GM23338 (cell line): ENCODE results near the gene ZNF225. TPM values are rescaled to one million over a fixed set of nuclear protein-coding genes. Genes with fewer than 3 reads are reported as not detected.

ENCODE experiments used
- ATAC-seq: fragments of 200-7000 bp; cut with Tn5 transposase; 3 replicates; pipeline ENCODE4 v1.9.1; 2020
- DNase-seq: peaks from one replicate; pipeline ENCODE4 v3.0.0-alpha.2; 2015; ENCODE audit warnings: low spot score
- H2AFZ ChIP-seq: fragments of 200-600 bp; sonication (generic); 2 replicates; pipeline ENCODE4 v1.8.0; 2016; ENCODE audit warnings: antibody characterized with exemption, mild to moderate bottlenecking, moderate library complexity
- H3F3A ChIP-seq: fragments of 200-600 bp; sonication (generic); replicated peaks from 2 replicates; pipeline ENCODE4 v1.8.0; 2017; ENCODE audit warnings: antibody characterized with exemption, mixed run types, low read depth
- H3K27ac ChIP-seq: fragments of 200-600 bp; sonication (generic); 2 replicates; pipeline ENCODE4 v1.6.1; 2016; ENCODE audit warnings: low read depth
- H3K27me3 ChIP-seq: fragments of 200-600 bp; sonication (generic); 2 replicates; pipeline ENCODE4 v1.8.0; 2016; ENCODE audit warnings: mild to moderate bottlenecking, mixed run types, moderate library complexity; ENCODE audit not compliant: insufficient read depth
- H3K36me3 ChIP-seq: fragments of 200-600 bp; sonication (generic); 2 replicates; pipeline ENCODE4 v1.8.0; 2016; ENCODE audit warnings: mild to moderate bottlenecking; ENCODE audit not compliant: insufficient read depth
- H3K4me1 ChIP-seq: fragments of 200-600 bp; sonication (generic); 2 replicates; pipeline ENCODE4 v1.8.0; 2016; ENCODE audit warnings: mild to moderate bottlenecking, moderate library complexity; ENCODE audit not compliant: insufficient read depth
- H3K4me2 ChIP-seq: fragments of 200-600 bp; sonication (generic); 2 replicates; pipeline ENCODE4 v1.7.1; 2017; ENCODE audit warnings: mixed run types
- H3K4me3 ChIP-seq: fragments of 200-600 bp; sonication (generic); 2 replicates; pipeline ENCODE4 v1.6.1; 2016; ENCODE audit warnings: mixed run types
- H3K79me2 ChIP-seq: fragments of 200-600 bp; sonication (generic); replicated peaks from 2 replicates; pipeline ENCODE4 v1.8.0; 2017; ENCODE audit warnings: mild to moderate bottlenecking; ENCODE audit not compliant: insufficient read depth
- H3K9me2 ChIP-seq: fragments of 200-600 bp; sonication (generic); 2 replicates; pipeline ENCODE4 v1.8.0; 2017; ENCODE audit not compliant: insufficient read depth
- H4K20me1 ChIP-seq: fragments of 200-600 bp; sonication (generic); replicated peaks from 2 replicates; pipeline ENCODE4 v1.8.0; 2017; ENCODE audit warnings: mild to moderate bottlenecking; ENCODE audit not compliant: insufficient read depth
- H3K27ac Mint-ChIP-seq: 2 replicates; pipeline ENCODE4 v1.8.0; 2020; ENCODE audit warnings: inconsistent platforms, mild to moderate bottlenecking, moderate library complexity, mixed read lengths
- H3K27me3 Mint-ChIP-seq: 3 replicates; pipeline ENCODE4 v1.8.0; 2022; ENCODE audit warnings: low read depth, mild to moderate bottlenecking, moderate library complexity, mixed read lengths, inconsistent platforms; ENCODE audit not compliant: insufficient read depth, poor library complexity
- H3K36me3 Mint-ChIP-seq: 3 replicates; pipeline ENCODE4 v1.8.0; 2021; ENCODE audit warnings: low read depth, mild to moderate bottlenecking, inconsistent platforms, moderate library complexity, mixed read lengths
- H3K4me1 Mint-ChIP-seq: 3 replicates; pipeline ENCODE4 v1.8.0; 2020; ENCODE audit warnings: mild to moderate bottlenecking, inconsistent platforms, mixed read lengths
- H3K4me3 Mint-ChIP-seq: 3 replicates; pipeline ENCODE4 v1.8.0; 2021; ENCODE audit warnings: moderate library complexity, mild to moderate bottlenecking, inconsistent platforms, mixed read lengths
- H3K9me3 Mint-ChIP-seq: 3 replicates; pipeline ENCODE4 v1.8.0; 2020; ENCODE audit warnings: moderate library complexity, mild to moderate bottlenecking, inconsistent platforms, mixed read lengths
- CREB1 ChIP-seq: fragments of 250-450 bp; sonication (Bioruptor Pico); IDR thresholded peaks from 2 replicates; pipeline ENCODE4 v1.5.0; 2020; ENCODE audit warnings: low read depth, mild to moderate bottlenecking, moderate library complexity
- ETS1 ChIP-seq: IDR thresholded peaks from 2 replicates; pipeline ENCODE4 v1.6.1; 2016; ENCODE audit warnings: antibody characterized with exemption
- EZH2 ChIP-seq: fragments of 200-600 bp; sonication (generic); IDR thresholded peaks from one replicate; pipeline ENCODE4 v1.8.0; 2017; ENCODE audit warnings: antibody characterized with exemption, mild to moderate bottlenecking, low read depth; ENCODE audit not compliant: unreplicated experiment
- EZH2phosphoT487 ChIP-seq: fragments of 200-600 bp; sonication (generic); IDR thresholded peaks from one replicate; pipeline ENCODE4 v1.8.1; 2018; ENCODE audit warnings: antibody characterized with exemption; ENCODE audit not compliant: unreplicated experiment
- JUNB ChIP-seq: IDR thresholded peaks from one replicate; pipeline ENCODE4 v1.6.1; 2016; ENCODE audit warnings: antibody characterized with exemption; ENCODE audit not compliant: unreplicated experiment
- NANOG ChIP-seq: IDR thresholded peaks from 2 replicates; pipeline ENCODE4 v1.6.1; 2016; ENCODE audit warnings: antibody characterized with exemption, borderline replicate concordance
- POLR2AphosphoS5 ChIP-seq: IDR thresholded peaks from 2 replicates; pipeline ENCODE4 v1.6.1; 2016; ENCODE audit warnings: antibody characterized with exemption, low read depth
- REST ChIP-seq: IDR thresholded peaks from one replicate; pipeline ENCODE4 v1.6.1; 2018; ENCODE audit warnings: antibody characterized with exemption; ENCODE audit not compliant: unreplicated experiment
- STAT1 ChIP-seq: IDR thresholded peaks from one replicate; pipeline ENCODE4 v1.6.1; 2016; ENCODE audit warnings: antibody characterized with exemption; ENCODE audit not compliant: unreplicated experiment
- ZNF114 ChIP-seq: fragments of 250-450 bp; sonication (Bioruptor Pico); IDR thresholded peaks from 2 replicates; pipeline ENCODE4 v1.5.0; 2020; ENCODE audit warnings: mild to moderate bottlenecking, moderate library complexity
- ZNF331 ChIP-seq: fragments of 250-450 bp; sonication (Bioruptor Pico); IDR thresholded peaks from 2 replicates; pipeline ENCODE4 v1.5.0; 2020; ENCODE audit warnings: low read depth, mild to moderate bottlenecking, moderate library complexity
- polyA plus RNA-seq: library from polyadenylated mRNA; unstranded; fragments of >200 nt; fragmentation: Nextera tagmentation; extraction: Ambion mirVana; gene quantifications from 2 replicates; pipeline ENCODE4 v1.2.1, GENCODE V29; 2016
- total RNA-seq: library from RNA; depleted of rRNA; stranded (reverse); fragments of >200 nt; shearing (Covaris generic); gene quantifications from 2 replicates; pipeline ENCODE4 v1.2.3, GENCODE V29; 2014
- TF ChIP-seq, protein P1 (sequence below): fragments of 250-450 bp; sonication (Bioruptor Pico); IDR thresholded peaks from 2 replicates; pipeline ENCODE4 v1.5.0; 2020; ENCODE audit warnings: mild to moderate bottlenecking, moderate library complexity

ZNF225 gene
- total and polyA plus RNA-seq, 2 experiments from 2014 or later, result 1.8 to 4.8 TPM

DNA sequence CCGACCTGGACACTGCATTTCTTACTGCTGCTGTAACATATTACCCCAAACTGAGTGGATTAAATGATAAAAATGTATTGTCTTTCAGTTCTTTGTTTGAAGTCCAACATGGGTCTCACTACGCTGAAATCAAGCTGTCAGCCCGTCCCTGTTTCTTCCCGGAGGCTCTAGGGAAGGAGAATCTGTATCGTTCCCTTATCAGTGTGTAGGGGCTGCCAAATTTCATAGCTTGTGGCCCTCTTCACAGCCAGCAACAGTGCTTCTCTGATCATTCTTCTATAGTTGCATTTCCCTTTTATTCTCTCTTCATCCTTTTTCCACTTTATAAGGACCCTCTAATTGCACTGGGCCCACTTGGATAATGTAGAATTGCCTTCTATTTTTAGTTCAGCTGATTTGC is 38.3 kb downstream of the ZNF225 start:
- H3K36me3 Mint-ChIP-seq, result peaks cover 55% of the 10 kb centered on the region
- H3K27ac Mint-ChIP-seq, result no peak overlapping the region
- no peak overlapping the region for H3K4me3 Mint-ChIP-seq
- no peak overlapping the region for H3K4me3 ChIP-seq
- no peaks in the 10 kb centered on the region for H4K20me1 ChIP-seq
- H3K27me3 ChIP-seq, result no peaks in the 10 kb centered on the region
- no peaks in the 10 kb centered on the region for H3K9me2 ChIP-seq
- H3K36me3 ChIP-seq, result peaks cover 34% of the 10 kb centered on the region
- no peak overlapping the region for H2AFZ ChIP-seq
- H3K79me2 ChIP-seq, result no peaks in the 10 kb centered on the region
- no peak overlapping the region for H3K4me2 ChIP-seq
- H3K4me1 Mint-ChIP-seq, result no peaks in the 10 kb centered on the region
- peaks cover 11% of the 10 kb centered on the region for H3K9me3 Mint-ChIP-seq
- no peak for DNase-seq
- H3K27me3 Mint-ChIP-seq, result peaks cover 2% of the 10 kb centered on the region
- H3K27ac ChIP-seq, result no peak overlapping the region
- no peaks in the 10 kb centered on the region for H3K4me1 ChIP-seq
- TF ChIP-seq EZH2 (no peak), EZH2phosphoT487 (no peak), POLR2AphosphoS5 (no peak)
- H3F3A ChIP-seq, result no peaks in the 10 kb centered on the region
- no peak for ATAC-seq

DNA sequence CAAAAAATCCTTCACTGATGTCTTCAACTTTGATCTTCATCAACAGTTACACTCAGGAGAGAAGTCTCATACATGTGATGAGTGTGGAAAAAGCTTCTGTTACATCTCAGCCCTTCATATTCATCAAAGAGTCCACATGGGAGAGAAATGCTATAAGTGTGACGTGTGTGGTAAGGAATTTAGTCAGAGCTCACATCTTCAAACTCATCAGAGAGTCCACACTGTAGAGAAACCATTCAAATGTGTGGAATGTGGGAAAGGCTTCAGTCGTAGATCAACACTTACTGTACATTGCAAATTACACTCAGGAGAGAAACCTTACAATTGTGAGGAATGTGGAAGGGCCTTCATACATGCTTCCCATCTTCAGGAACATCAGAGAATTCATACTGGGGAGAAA is 43.3 kb downstream of the ZNF225 start:
- no peaks in the 10 kb centered on the region for H3K4me1 ChIP-seq
- H3K27me3 ChIP-seq, result no peaks in the 10 kb centered on the region
- H3K36me3 ChIP-seq, result peaks cover 42% of the 10 kb centered on the region
- Mint-ChIP-seq H3K36me3 (peaks cover 69% of the 10 kb centered on the region), H3K27ac (no peak overlapping the region), H3K4me3 (no peak overlapping the region), H3K4me1 (no peaks in the 10 kb centered on the region), H3K27me3 (no peaks in the 10 kb centered on the region), H3K9me3 (peaks cover 34% of the 10 kb centered on the region)
- ATAC-seq (no peak), DNase-seq (no peak)
- H3K9me2 ChIP-seq, result no peaks in the 10 kb centered on the region
- H4K20me1 ChIP-seq, result no peaks in the 10 kb centered on the region
- H2AFZ ChIP-seq, result no peak overlapping the region
- no peaks in the 10 kb centered on the region for H3K79me2 ChIP-seq
- H3K4me2 ChIP-seq, result no peak overlapping the region
- no peaks in the 10 kb centered on the region for H3F3A ChIP-seq
- H3K27ac ChIP-seq, result no peak overlapping the region
- H3K4me3 ChIP-seq, result no peak overlapping the region
- TF ChIP-seq ZNF114 (no peak), ZNF331 (no peak), JUNB (no peak), STAT1 (no peak), ETS1 (no peak), REST (no peak), CREB1 (CRISPR knock-in tag) (no peak), NANOG (no peak), EZH2phosphoT487 (no peak)
- TF ChIP-seq, protein P1, sequence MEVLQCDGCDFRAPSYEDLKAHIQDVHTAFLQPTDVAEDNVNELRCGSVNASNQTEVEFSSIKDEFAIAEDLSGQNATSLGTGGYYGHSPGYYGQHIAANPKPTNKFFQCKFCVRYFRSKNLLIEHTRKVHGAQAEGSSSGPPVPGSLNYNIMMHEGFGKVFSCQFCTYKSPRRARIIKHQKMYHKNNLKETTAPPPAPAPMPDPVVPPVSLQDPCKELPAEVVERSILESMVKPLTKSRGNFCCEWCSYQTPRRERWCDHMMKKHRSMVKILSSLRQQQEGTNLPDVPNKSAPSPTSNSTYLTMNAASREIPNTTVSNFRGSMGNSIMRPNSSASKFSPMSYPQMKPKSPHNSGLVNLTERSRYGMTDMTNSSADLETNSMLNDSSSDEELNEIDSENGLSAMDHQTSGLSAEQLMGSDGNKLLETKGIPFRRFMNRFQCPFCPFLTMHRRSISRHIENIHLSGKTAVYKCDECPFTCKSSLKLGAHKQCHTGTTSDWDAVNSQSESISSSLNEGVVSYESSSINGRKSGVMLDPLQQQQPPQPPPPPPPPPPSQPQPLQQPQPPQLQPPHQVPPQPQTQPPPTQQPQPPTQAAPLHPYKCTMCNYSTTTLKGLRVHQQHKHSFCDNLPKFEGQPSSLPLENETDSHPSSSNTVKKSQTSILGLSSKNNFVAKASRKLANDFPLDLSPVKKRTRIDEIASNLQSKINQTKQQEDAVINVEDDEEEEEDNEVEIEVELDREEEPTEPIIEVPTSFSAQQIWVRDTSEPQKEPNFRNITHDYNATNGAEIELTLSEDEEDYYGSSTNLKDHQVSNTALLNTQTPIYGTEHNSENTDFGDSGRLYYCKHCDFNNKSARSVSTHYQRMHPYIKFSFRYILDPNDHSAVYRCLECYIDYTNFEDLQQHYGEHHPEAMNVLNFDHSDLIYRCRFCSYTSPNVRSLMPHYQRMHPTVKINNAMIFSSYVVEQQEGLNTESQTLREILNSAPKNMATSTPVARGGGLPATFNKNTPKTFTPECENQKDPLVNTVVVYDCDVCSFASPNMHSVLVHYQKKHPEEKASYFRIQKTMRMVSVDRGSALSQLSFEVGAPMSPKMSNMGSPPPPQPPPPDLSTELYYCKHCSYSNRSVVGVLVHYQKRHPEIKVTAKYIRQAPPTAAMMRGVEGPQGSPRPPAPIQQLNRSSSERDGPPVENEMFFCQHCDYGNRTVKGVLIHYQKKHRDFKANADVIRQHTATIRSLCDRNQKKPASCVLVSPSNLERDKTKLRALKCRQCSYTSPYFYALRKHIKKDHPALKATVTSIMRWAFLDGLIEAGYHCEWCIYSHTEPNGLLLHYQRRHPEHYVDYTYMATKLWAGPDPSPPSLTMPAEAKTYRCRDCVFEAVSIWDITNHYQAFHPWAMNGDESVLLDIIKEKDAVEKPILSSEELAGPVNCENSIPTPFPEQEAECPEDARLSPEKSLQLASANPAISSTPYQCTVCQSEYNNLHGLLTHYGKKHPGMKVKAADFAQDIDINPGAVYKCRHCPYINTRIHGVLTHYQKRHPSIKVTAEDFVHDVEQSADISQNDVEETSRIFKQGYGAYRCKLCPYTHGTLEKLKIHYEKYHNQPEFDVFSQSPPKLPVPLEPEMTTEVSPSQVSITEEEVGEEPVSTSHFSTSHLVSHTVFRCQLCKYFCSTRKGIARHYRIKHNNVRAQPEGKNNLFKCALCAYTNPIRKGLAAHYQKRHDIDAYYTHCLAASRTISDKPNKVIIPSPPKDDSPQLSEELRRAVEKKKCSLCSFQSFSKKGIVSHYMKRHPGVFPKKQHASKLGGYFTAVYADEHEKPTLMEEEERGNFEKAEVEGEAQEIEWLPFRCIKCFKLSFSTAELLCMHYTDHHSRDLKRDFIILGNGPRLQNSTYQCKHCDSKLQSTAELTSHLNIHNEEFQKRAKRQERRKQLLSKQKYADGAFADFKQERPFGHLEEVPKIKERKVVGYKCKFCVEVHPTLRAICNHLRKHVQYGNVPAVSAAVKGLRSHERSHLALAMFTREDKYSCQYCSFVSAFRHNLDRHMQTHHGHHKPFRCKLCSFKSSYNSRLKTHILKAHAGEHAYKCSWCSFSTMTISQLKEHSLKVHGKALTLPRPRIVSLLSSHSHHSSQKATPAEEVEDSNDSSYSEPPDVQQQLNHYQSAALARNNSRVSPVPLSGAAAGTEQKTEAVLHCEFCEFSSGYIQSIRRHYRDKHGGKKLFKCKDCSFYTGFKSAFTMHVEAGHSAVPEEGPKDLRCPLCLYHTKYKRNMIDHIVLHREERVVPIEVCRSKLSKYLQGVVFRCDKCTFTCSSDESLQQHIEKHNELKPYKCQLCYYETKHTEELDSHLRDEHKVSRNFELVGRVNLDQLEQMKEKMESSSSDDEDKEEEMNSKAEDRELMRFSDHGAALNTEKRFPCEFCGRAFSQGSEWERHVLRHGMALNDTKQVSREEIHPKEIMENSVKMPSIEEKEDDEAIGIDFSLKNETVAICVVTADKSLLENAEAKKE (CRISPR knock-in tag), result no peak
